IMR-90 (cell line): ENCODE data around the gene RPL12. TPM values are rescaled to one million over a fixed set of nuclear protein-coding genes. Genes with fewer than 3 reads are reported as not detected.

Experiments
- ATAC-seq: fragments of 200-7000 bp; cut with Tn5 transposase; 2 replicates; pipeline ENCODE4 v1.9.1; 2020; ENCODE audit warnings: low read depth, mild to moderate bottlenecking, moderate library complexity
- BruUV-seq: library from RNA; stranded (reverse); fragments of 400-500 nt; replicated peaks from 2 replicates; lab custom pipeline; 2021; lab: Mats Ljungman, UMichigan
- CTCF ChIA-PET: fragments of 300-600 bp; formaldehyde crosslinking; extraction: SDS; loops from one replicate; lab custom pipeline; 2021; ENCODE audit warnings: antibody characterized with exemption; lab: Yijun Ruan, JAX
- POLR2A ChIA-PET: fragments of 300-600 bp; sonication (Branson Sonifier 250); formaldehyde crosslinking; loops from one replicate; lab custom pipeline; 2022; ENCODE audit warnings: antibody characterized with exemption; ENCODE audit not compliant: unreplicated experiment; lab: Charles Lee
- DNase-seq: peaks from one replicate; pipeline ENCODE4 v3.0.0; 2013
- H2AFZ ChIP-seq: replicated peaks from 2 replicates; pipeline ENCODE3; 2013; ENCODE audit warnings: low read length, mild to moderate bottlenecking; ENCODE audit not compliant: poor library complexity
- H2AK5ac ChIP-seq: 2 replicates; pipeline ENCODE4 v1.6.1; 2013; ENCODE audit warnings: low read depth, low read length, inconsistent platforms
- H2AK9ac ChIP-seq: replicated peaks from 2 replicates; pipeline ENCODE3; 2013; ENCODE audit warnings: mild to moderate bottlenecking, low read depth, low read length, moderate library complexity; ENCODE audit not compliant: poor library complexity
- H2BK120ac ChIP-seq: 2 replicates; pipeline ENCODE4 v1.6.1; 2013; ENCODE audit warnings: low read depth, low read length, inconsistent platforms
- H2BK15ac ChIP-seq: 3 replicates; pipeline ENCODE4 v1.6.1; 2013; ENCODE audit warnings: low read depth, low read length, inconsistent platforms
- H2BK20ac ChIP-seq: 2 replicates; pipeline ENCODE4 v1.6.1; 2013; ENCODE audit warnings: low read depth, mild to moderate bottlenecking, inconsistent platforms, low read length, moderate library complexity
- H2BK5ac ChIP-seq: 2 replicates; pipeline ENCODE4 v1.6.1; 2013; ENCODE audit warnings: mild to moderate bottlenecking, low read depth, low read length, inconsistent platforms; ENCODE audit not compliant: poor library complexity, severe bottlenecking
- H3K14ac ChIP-seq: replicated peaks from 2 replicates; pipeline ENCODE4 v1.6.1; 2013; ENCODE audit warnings: low read depth, low read length, inconsistent platforms
- H3K18ac ChIP-seq: 2 replicates; pipeline ENCODE4 v1.6.1; 2013; ENCODE audit warnings: low read depth, low read length, control low read depth
- H3K23ac ChIP-seq: 2 replicates; pipeline ENCODE4 v1.6.1; 2013; ENCODE audit warnings: low read depth, low read length, inconsistent platforms
- H3K27ac ChIP-seq: 2 replicates; pipeline ENCODE4 v1.5.1; 2013; ENCODE audit warnings: mild to moderate bottlenecking, control low read depth, low read length; ENCODE audit not compliant: insufficient read depth
- H3K27me3 ChIP-seq: 2 replicates; pipeline ENCODE4 v1.6.1; 2013; ENCODE audit warnings: low read length; ENCODE audit not compliant: control insufficient read depth, insufficient read depth
- H3K36me3 ChIP-seq: 2 replicates; pipeline ENCODE4 v1.6.1; 2013; ENCODE audit warnings: low read length, mixed read lengths; ENCODE audit not compliant: control insufficient read depth, insufficient read depth
- H3K4ac ChIP-seq: 2 replicates; pipeline ENCODE4 v1.6.1; 2013; ENCODE audit warnings: low read depth, low read length, inconsistent platforms
- H3K4me1 ChIP-seq: 2 replicates; pipeline ENCODE4 v1.6.1; 2013; ENCODE audit warnings: low read length, mixed read lengths; ENCODE audit not compliant: control insufficient read depth, insufficient read depth
- H3K4me2 ChIP-seq: 2 replicates; pipeline ENCODE4 v1.6.1; 2013; ENCODE audit warnings: low read depth, mild to moderate bottlenecking, control low read depth, low read length, moderate library complexity
- H3K4me3 ChIP-seq: 2 replicates; pipeline ENCODE4 v1.5.1; 2013; ENCODE audit warnings: low read depth, mild to moderate bottlenecking, control low read depth, low read length, moderate library complexity; ENCODE audit not compliant: insufficient read depth
- H3K56ac ChIP-seq: 2 replicates; pipeline ENCODE4 v1.6.1; 2013; ENCODE audit warnings: low read length, inconsistent platforms; ENCODE audit not compliant: insufficient read depth; ENCODE audit errors: extremely low read depth
- H3K79me1 ChIP-seq, 2 experiments: 2 replicates each; pipeline ENCODE4 v1.6.1; 2013; ENCODE audit warnings: low read length in 2 of 2, inconsistent platforms in 1 of 2, low read depth in 1 of 2
- H3K9ac ChIP-seq: 2 replicates; pipeline ENCODE4 v1.6.1; 2013; ENCODE audit warnings: low read depth, low read length, control low read depth
- H3K9me1 ChIP-seq: 2 replicates; pipeline ENCODE4 v1.6.1; 2013; ENCODE audit warnings: low read length, inconsistent platforms; ENCODE audit not compliant: insufficient read depth
- H3K9me3 ChIP-seq: 2 replicates; pipeline ENCODE4 v1.6.1; 2013; ENCODE audit warnings: low read length; ENCODE audit not compliant: control insufficient read depth, insufficient read depth
- H4K20me1 ChIP-seq: 2 replicates; pipeline ENCODE4 v1.6.1; 2013; ENCODE audit warnings: low read length, inconsistent platforms; ENCODE audit not compliant: insufficient read depth
- H4K5ac ChIP-seq: 2 replicates; pipeline ENCODE4 v1.6.1; 2013; ENCODE audit warnings: mild to moderate bottlenecking, low read depth, low read length, control low read depth
- H4K8ac ChIP-seq, 2 experiments: 2 replicates each; pipeline ENCODE4 v1.6.1; 2013; ENCODE audit warnings: low read depth in 2 of 2, low read length in 2 of 2, control low read depth in 1 of 2, inconsistent platforms in 1 of 2
- H4K91ac ChIP-seq: 2 replicates; pipeline ENCODE4 v1.6.1; 2013; ENCODE audit warnings: low read depth, low read length, inconsistent platforms; ENCODE audit not compliant: insufficient read depth
- BHLHE40 ChIP-seq: fragments of 150-350 bp; IDR thresholded peaks from 2 replicates; pipeline ENCODE4 v1.6.1; 2016; ENCODE audit warnings: mild to moderate bottlenecking, low read depth, low read length
- CEBPB ChIP-seq: IDR thresholded peaks from 2 replicates; pipeline ENCODE4 v1.6.1; 2012; ENCODE audit warnings: low read depth, low read length, improper control_type of control experiment
- CHD1 ChIP-seq: IDR thresholded peaks from 2 replicates; pipeline ENCODE4 v1.6.1; 2012; ENCODE audit warnings: low read depth, low read length, improper control_type of control experiment
- FOS ChIP-seq: fragments of 150-350 bp; IDR thresholded peaks from 2 replicates; pipeline ENCODE4 v1.6.1; 2016; ENCODE audit warnings: low read depth, low read length
- MAFK ChIP-seq: IDR thresholded peaks from 2 replicates; pipeline ENCODE4 v1.6.1; 2012; ENCODE audit warnings: low read depth, low read length, improper control_type of control experiment
- MAZ ChIP-seq: IDR thresholded peaks from 2 replicates; pipeline ENCODE4 v1.6.1; 2012; ENCODE audit warnings: low read depth, mild to moderate bottlenecking, low read length, improper control_type of control experiment, moderate library complexity, borderline replicate concordance
- MXI1 ChIP-seq: IDR thresholded peaks from 2 replicates; pipeline ENCODE4 v1.6.1; 2012; ENCODE audit warnings: low read depth, mild to moderate bottlenecking, low read length, moderate library complexity, borderline replicate concordance
- NFE2L2 ChIP-seq: fragments of 150-350 bp; IDR thresholded peaks from 2 replicates; pipeline ENCODE4 v1.6.1; 2016; ENCODE audit warnings: low read depth, mild to moderate bottlenecking, low read length
- POLR2A ChIP-seq: IDR thresholded peaks from 2 replicates; pipeline ENCODE4 v1.6.1; 2012; ENCODE audit warnings: mild to moderate bottlenecking, low read depth, low read length
- RAD21 ChIP-seq: IDR thresholded peaks from 2 replicates; pipeline ENCODE4 v1.6.1; 2012; ENCODE audit warnings: low read length, improper control_type of control experiment
- RCOR1 ChIP-seq: IDR thresholded peaks from 2 replicates; pipeline ENCODE4 v1.6.1; 2012; ENCODE audit warnings: mild to moderate bottlenecking, low read length, improper control_type of control experiment; ENCODE audit not compliant: insufficient replicate concordance
- SMC3 ChIP-seq: fragments of 150-350 bp; IDR thresholded peaks from 2 replicates; pipeline ENCODE4 v1.6.1; 2016; ENCODE audit warnings: low read depth, mild to moderate bottlenecking, antibody characterized with exemption, low read length, moderate library complexity
- WGBS, 2 experiments: methylation state at CpG; one replicate each; pipeline versions ENCODE4 v1.1.5 to v1.1.7; 2013; ENCODE audit warnings: missing lambda C conversion rate in 2 of 2; ENCODE audit not compliant: insufficient read length in 1 of 2; ENCODE audit errors: extremely low coverage in 2 of 2; 5-methylcytosine and 5-hydroxymethylcytosine counted together
- dilution Hi-C: fragments of 300-500 bp; cut with HindIII; formaldehyde crosslinking; loops from one replicate; pipeline ENCODE4 v1.14.3; 2018; ENCODE audit warnings: low sequenced_read_pairs; ENCODE audit not compliant: unreplicated experiment
- in situ Hi-C: fragments of 300-500 bp; cut with MboI; formaldehyde crosslinking; loops from 3 replicates; pipeline ENCODE4 v1.14.3; 2019; ENCODE audit warnings: low sequenced_read_pairs, inconsistent platforms, mixed read lengths
- intact Hi-C: fragments of 100-400 bp; cut with micrococcal nuclease; formaldehyde crosslinking; loops from 2 replicates; pipeline ENCODE4 v1.10.0; 2022
- polyA plus RNA-seq, 3 experiments: library from polyadenylated mRNA; depleted of rRNA; stranded (reverse); fragments of >200 nt; gene quantifications; 2 replicates each; pipeline ENCODE4 v1.2.3, GENCODE V29; 2012; ENCODE audit warnings: low replicate concordance in 1 of 3
- total RNA-seq: library from RNA; depleted of rRNA; stranded (reverse); fragments of >200 nt; gene quantifications from 2 replicates; pipeline ENCODE4 v1.2.3, GENCODE V29; 2012
- TF ChIP-seq, protein P1 (sequence below): conservative IDR thresholded peaks from 2 replicates; pipeline ENCODE4 v1.5.1; 2012; ENCODE audit warnings: mild to moderate bottlenecking, low read depth, low read length, improper control_type of control experiment
- TF ChIP-seq, protein P2 (sequence below): fragments of 150-350 bp; IDR thresholded peaks from 2 replicates; pipeline ENCODE4 v1.6.1; 2017; ENCODE audit warnings: mild to moderate bottlenecking, antibody characterized with exemption, low read length, low read depth

Gene RPL12
- total and polyA plus RNA-seq, 2 of the 4 experiments (the other 2 are of a cell fraction): 1,864 to 2,379 TPM

DNA sequence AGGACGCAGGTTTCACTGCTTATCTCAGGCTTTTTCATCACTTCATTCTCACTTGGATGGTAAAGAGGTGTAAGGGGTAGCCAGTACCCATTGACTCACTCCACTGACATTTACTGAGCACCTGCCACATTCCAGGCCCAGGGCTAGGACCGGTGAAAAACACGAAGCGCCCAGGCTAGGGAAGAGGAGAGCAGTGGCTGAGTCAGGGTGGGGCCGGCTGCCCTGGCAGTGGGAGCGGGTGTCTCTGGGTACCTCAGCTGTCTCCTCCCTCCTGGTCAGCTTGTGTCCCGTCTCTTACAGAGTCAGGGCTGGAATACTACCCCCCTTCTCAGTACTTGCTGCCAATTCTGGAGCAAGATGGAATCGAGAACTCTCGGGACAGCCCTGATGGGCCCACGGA, 22.3 kb upstream of the RPL12 start:
- ChIA-PET POLR2A (no interaction called here), CTCF (no interaction called here)
- Histone ChIP-seq H3K4me3 (no peak overlapping the region), H3K36me3 (peaks cover 14% of the 10 kb centered on the region), H3K27ac (no peak overlapping the region), H2AK5ac (no peak overlapping the region), H3K4ac (no peak overlapping the region), H3K23ac (no peak overlapping the region), H3K27me3 (no peaks in the 10 kb centered on the region), H4K20me1 (no peaks in the 10 kb centered on the region), H3K9me3 (no peaks in the 10 kb centered on the region), H3K9ac (no peak overlapping the region), H2AK9ac (no peak overlapping the region), H2BK20ac (no peak overlapping the region), H2BK120ac (no peak overlapping the region), H4K91ac (no peak overlapping the region), H4K8ac (no peak overlapping the region), H2BK5ac (no peak overlapping the region), H3K56ac (no peak overlapping the region; the same call in 1 of the 2 replicates), H2AFZ (no peak overlapping the region), H4K5ac (no peak overlapping the region), H2BK15ac (no peak overlapping the region), H3K4me1 (no peaks in the 10 kb centered on the region), H3K79me1 (no peaks in the 10 kb centered on the region), H3K9me1 (no peaks in the 10 kb centered on the region), H3K4me2 (no peak overlapping the region), H3K14ac (no peak overlapping the region), H3K18ac (no peak overlapping the region)
- no CpG with 5 or more reads among the region's 10 CpGs for WGBS, 2 experiments
- in situ Hi-C loops (no loop called here), intact Hi-C loops (no loop called here), dilution Hi-C loops (no loop called here)
- BruUV-seq: no TSS peak
- no peak for DNase-seq
- no peak for ATAC-seq
- no peak for TF ChIP-seq NFE2L2
- TF ChIP-seq CHD1: no peak
- TF ChIP-seq, protein P1, sequence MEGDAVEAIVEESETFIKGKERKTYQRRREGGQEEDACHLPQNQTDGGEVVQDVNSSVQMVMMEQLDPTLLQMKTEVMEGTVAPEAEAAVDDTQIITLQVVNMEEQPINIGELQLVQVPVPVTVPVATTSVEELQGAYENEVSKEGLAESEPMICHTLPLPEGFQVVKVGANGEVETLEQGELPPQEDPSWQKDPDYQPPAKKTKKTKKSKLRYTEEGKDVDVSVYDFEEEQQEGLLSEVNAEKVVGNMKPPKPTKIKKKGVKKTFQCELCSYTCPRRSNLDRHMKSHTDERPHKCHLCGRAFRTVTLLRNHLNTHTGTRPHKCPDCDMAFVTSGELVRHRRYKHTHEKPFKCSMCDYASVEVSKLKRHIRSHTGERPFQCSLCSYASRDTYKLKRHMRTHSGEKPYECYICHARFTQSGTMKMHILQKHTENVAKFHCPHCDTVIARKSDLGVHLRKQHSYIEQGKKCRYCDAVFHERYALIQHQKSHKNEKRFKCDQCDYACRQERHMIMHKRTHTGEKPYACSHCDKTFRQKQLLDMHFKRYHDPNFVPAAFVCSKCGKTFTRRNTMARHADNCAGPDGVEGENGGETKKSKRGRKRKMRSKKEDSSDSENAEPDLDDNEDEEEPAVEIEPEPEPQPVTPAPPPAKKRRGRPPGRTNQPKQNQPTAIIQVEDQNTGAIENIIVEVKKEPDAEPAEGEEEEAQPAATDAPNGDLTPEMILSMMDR: no peak
- TF ChIP-seq SMC3: no peak
- no peak for TF ChIP-seq FOS
- TF ChIP-seq MAFK: no peak
- TF ChIP-seq POLR2A: no peak
- TF ChIP-seq, protein P2, sequence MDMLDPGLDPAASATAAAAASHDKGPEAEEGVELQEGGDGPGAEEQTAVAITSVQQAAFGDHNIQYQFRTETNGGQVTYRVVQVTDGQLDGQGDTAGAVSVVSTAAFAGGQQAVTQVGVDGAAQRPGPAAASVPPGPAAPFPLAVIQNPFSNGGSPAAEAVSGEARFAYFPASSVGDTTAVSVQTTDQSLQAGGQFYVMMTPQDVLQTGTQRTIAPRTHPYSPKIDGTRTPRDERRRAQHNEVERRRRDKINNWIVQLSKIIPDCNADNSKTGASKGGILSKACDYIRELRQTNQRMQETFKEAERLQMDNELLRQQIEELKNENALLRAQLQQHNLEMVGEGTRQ: no peak
- TF ChIP-seq BHLHE40: no peak
- no peak for TF ChIP-seq MXI1
- no peak for TF ChIP-seq RAD21
- no peak for TF ChIP-seq MAZ
- no peak for TF ChIP-seq RCOR1
- TF ChIP-seq CEBPB: no peak
